HG02938 (cell line): ENCODE results near the gene ZNF764.
"Not testable (repeated sequence)": the region's sequence is repeated elsewhere in the genome, so short reads cannot be mapped to it uniquely, and the experiment has no call there.

ENCODE experiments used
- ATAC-seq: cut with Tn5 transposase; IDR thresholded peaks from one replicate; pipeline ENCODE4 v1.9.1; 2021; ENCODE audit warnings: mild to moderate bottlenecking, moderate library complexity; ENCODE audit not compliant: unreplicated experiment

The ZNF764 gene

GRCh38 chr16:30528799-30529457, 29.2 kb downstream of the ZNF764 start:
- no peak for ATAC-seq

- ATAC-seq = peak; percentile 7
These were observed 30.5 kb downstream of the ZNF764 start for GRCh38 chr16:30527635-30528178.

GRCh38 chr16:30526823-30527634, 31.1 kb downstream of the ZNF764 start:
- ATAC-seq = peak; percentile 73

GRCh38 chr16:30526137-30526822, 31.9 kb downstream of the ZNF764 start, which contains the start of gene ZNF768:
Gene ZNF768 (minus strand): TSS chr16:30526566. CDS start chr16:30526413, 153 bp downstream.
- ATAC-seq = peak; percentile 15

- no peak for ATAC-seq
These were observed 32.4 kb downstream of the ZNF764 start for GRCh38 chr16:30525844-30526136.

- no peak for ATAC-seq
These were observed 33.3 kb downstream of the ZNF764 start for GRCh38 chr16:30524575-30525568.

GRCh38 chr16:30523768-30524574, 34.2 kb downstream of the ZNF764 start:
- no peak for ATAC-seq

- ATAC-seq = not testable (repeated sequence)
These were observed 35.3 kb downstream of the ZNF764 start for GRCh38 chr16:30522702-30523463.

GRCh38 chr16:30521873-30522641, 36.1 kb downstream of the ZNF764 start:
- ATAC-seq = no peak

GRCh38 chr16:30521476-30521872, 36.7 kb downstream of the ZNF764 start:
- ATAC-seq = no peak

GRCh38 chr16:30519120-30520049, 38.8 kb downstream of the ZNF764 start:
- ATAC-seq = no peak

GRCh38 chr16:30518552-30518951, 39.6 kb downstream of the ZNF764 start:
- ATAC-seq = no peak

GRCh38 chr16:30515275-30515674, 42.9 kb downstream of the ZNF764 start:
- ATAC-seq = no peak

GRCh38 chr16:30511509-30511908, 46.7 kb downstream of the ZNF764 start:
- no peak for ATAC-seq

- no peak for ATAC-seq
These were observed 47.7 kb downstream of the ZNF764 start for GRCh38 chr16:30510376-30510938.

- no peak for ATAC-seq
These were observed 49.0 kb downstream of the ZNF764 start for GRCh38 chr16:30509081-30509765.
